DOHH2 (cell line): Measurements from ENCODE around the gene TTC34.

Source experiments
- CTCF ChIP-seq: fragments of 200-600 bp; sonication (generic); IDR thresholded peaks from one replicate; pipeline ENCODE4 v1.5.1; 2014; ENCODE audit warnings: antibody characterized with exemption, mild to moderate bottlenecking, low read depth, low read length; ENCODE audit not compliant: poor library complexity, severe bottlenecking
- EZH2phosphoT487 ChIP-seq: fragments of 200-600 bp; sonication (generic); IDR thresholded peaks from 2 replicates; pipeline ENCODE4 v1.6.1; 2017; ENCODE audit warnings: borderline replicate concordance, mild to moderate bottlenecking, antibody characterized with exemption, low read length, moderate library complexity, mixed read lengths

DNA sequence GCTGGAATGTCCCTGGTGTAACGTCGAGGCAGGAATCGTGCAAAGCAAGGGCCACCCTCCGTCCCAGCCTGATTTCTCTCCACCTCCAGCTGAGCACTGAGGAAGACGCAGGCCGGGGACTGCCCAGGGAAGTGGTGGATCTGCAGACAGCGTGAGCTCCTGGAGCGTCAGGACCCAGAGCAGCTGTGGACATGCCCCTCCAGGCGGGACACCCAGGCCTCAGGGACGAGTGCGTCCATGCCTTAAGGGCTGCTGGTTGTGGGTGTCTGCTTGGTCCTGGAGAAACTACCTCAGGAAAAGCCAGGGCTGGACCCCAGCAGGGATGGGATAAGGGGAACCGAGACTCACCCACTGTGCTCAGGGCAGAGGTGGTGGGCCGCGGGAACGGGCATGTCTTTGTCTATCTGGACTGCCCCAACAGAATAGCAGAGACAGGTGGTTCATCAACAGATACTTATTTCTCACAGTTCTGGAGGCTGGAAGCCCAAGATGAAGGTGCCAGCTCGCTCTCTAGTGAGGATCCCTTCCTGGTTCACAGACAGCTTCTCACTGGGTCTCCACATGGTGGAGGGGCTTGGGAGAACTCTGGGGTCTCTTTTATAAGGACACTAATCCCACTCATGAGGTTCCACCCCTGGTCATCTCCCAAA is 162.9 kb downstream of the TTC34 start:
- TF ChIP-seq CTCF = no peak
- no peak for TF ChIP-seq EZH2phosphoT487
